ENCODE results near the gene VWA8.

Gene VWA8

GRCh38 chr13:41533266-41534052, 427.4 kb downstream of the VWA8 start:
- DNase-seq (ENCODE audit: low read depth in 1 of 2, low spot score in 1 of 2), result no peak

GRCh38 chr13:41528021-41528420, 432.9 kb downstream of the VWA8 start:
- no peak for DNase-seq (ENCODE audit: low read depth in 1 of 2, low spot score in 1 of 2)

GRCh38 chr13:41520660-41521630, 440.0 kb downstream of the VWA8 start:
- DNase-seq (ENCODE audit: low read depth in 1 of 2, low spot score in 1 of 2), result no peak

GRCh38 chr13:41520016-41520659, 440.8 kb downstream of the VWA8 start:
- DNase-seq (ENCODE audit: low read depth in 1 of 2, low spot score in 1 of 2), result no peak
